Measurements from ENCODE around the gene HNRNPK.

Gene HNRNPK

GRCh38 chr9:83960991-83961390 is 19.0 kb downstream of the HNRNPK start:
- Histone ChIP-seq H2BK5ac (ENCODE audit: low read depth, low read length, poor library complexity, severe bottlenecking) (no peak overlapping the region), H3K9me3 (ENCODE audit: control insufficient read depth, low read length) (no peaks in the 10 kb centered on the region), H3K4me1 (ENCODE audit: control insufficient read depth, insufficient read depth, low read depth, low read length) (peaks cover 6% of the 10 kb centered on the region), H3K27me3 (ENCODE audit: control insufficient read depth in 1 of 2, insufficient read depth in 1 of 2, low read length in 2 of 2) (no peaks in the 10 kb centered on the region), H3K18ac (ENCODE audit: low read depth in 1 of 2, low read length in 2 of 2) (no peak overlapping the region), H3K4me2 (ENCODE audit: low read length, poor library complexity, severe bottlenecking) (no peak overlapping the region), H4K8ac (ENCODE audit: low read length) (no peak overlapping the region), H3K4ac (ENCODE audit: low read depth in 1 of 2, low read length in 2 of 2) (no peak overlapping the region), H3K27ac (ENCODE audit: low read length, poor library complexity, severe bottlenecking) (no peak overlapping the region), H2BK120ac (ENCODE audit: low read depth, low read length) (no peak overlapping the region), H3K23ac (ENCODE audit: low read length in 2 of 2) (no peak overlapping the region), H3K14ac (ENCODE audit: low read length in 2 of 2) (no peak overlapping the region), H3K9ac (ENCODE audit: low read length) (no peak overlapping the region), H2AK5ac (ENCODE audit: low read length, severe bottlenecking) (no peak overlapping the region), H3K36me3 (ENCODE audit: control insufficient read depth in 1 of 2, insufficient read depth in 2 of 2, low read depth in 1 of 2, low read length in 2 of 2) (peaks cover under 1 to 8% of the 10 kb centered on the region in 2 experiments), H2BK12ac (ENCODE audit: low read length in 2 of 2) (no peak overlapping the region), H4K91ac (ENCODE audit: low read length) (no peak overlapping the region), H3K4me3 (ENCODE audit: insufficient read depth in 1 of 2, low read depth in 1 of 2, low read length in 2 of 2) (no peak overlapping the region), H2AFZ (ENCODE audit: low read depth, low read length) (no peak overlapping the region), H3K79me1 (replicated peaks; ENCODE audit: low read length, poor library complexity, severe bottlenecking) (no peaks in the 10 kb centered on the region), H2BK15ac (ENCODE audit: low read depth, poor library complexity, severe bottlenecking) (no peak overlapping the region)
- DNase-seq, result no peak
- 95% methylated on average over 4 of the region's 5 CpGs for WGBS

DNA sequence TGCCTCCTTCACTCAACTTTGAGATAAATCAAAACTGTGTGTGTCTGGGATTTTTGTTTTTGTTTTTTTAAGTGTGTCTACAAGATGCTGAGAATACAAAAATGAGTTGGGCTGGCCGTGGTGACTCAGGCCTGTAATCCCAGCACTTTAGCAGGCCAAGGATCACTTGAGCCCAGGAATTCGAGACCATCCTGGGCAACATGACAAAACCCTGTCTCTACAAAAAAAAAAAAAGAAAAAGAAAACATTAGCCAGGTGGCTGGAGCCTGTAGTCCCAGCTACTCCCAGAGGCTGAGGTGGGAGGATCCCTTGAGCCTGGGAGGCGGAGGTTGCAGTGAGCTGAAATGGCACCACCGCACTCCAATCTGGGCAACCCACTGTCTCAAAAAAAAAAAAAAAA is 21.0 kb downstream of the HNRNPK start:
- Histone ChIP-seq H3K14ac (ENCODE audit: low read length in 2 of 2) (no peak overlapping the region), H2BK120ac (ENCODE audit: low read depth, low read length) (no peak overlapping the region), H3K79me1 (replicated peaks; ENCODE audit: low read length, poor library complexity, severe bottlenecking) (no peaks in the 10 kb centered on the region), H3K36me3 (ENCODE audit: control insufficient read depth in 1 of 2, insufficient read depth in 2 of 2, low read depth in 1 of 2, low read length in 2 of 2) (peaks cover 2 to 7% of the 10 kb centered on the region in 2 experiments), H4K91ac (ENCODE audit: low read length) (no peak overlapping the region), H3K9me3 (ENCODE audit: control insufficient read depth, low read length) (no peaks in the 10 kb centered on the region), H3K4ac (ENCODE audit: low read depth in 1 of 2, low read length in 2 of 2) (no peak overlapping the region), H3K9ac (ENCODE audit: low read length) (peak overlapping the region; percentile 23), H2BK5ac (ENCODE audit: low read depth, low read length, poor library complexity, severe bottlenecking) (no peak overlapping the region), H3K4me3 (ENCODE audit: insufficient read depth in 1 of 2, low read depth in 1 of 2, low read length in 2 of 2) (no peak overlapping the region), H2AK5ac (ENCODE audit: low read length, severe bottlenecking) (no peak overlapping the region), H3K27ac (ENCODE audit: low read length, poor library complexity, severe bottlenecking) (peak overlapping the region; percentile 71), H3K4me2 (ENCODE audit: low read length, poor library complexity, severe bottlenecking) (no peak overlapping the region), H3K18ac (ENCODE audit: low read depth in 1 of 2, low read length in 2 of 2) (no peak overlapping the region), H4K8ac (ENCODE audit: low read length) (no peak overlapping the region), H3K27me3 (ENCODE audit: control insufficient read depth in 1 of 2, insufficient read depth in 1 of 2, low read length in 2 of 2) (no peaks in the 10 kb centered on the region), H3K23ac (ENCODE audit: low read length in 2 of 2) (no peak overlapping the region), H2BK12ac (ENCODE audit: low read length in 2 of 2) (no peak overlapping the region), H3K4me1 (ENCODE audit: control insufficient read depth, insufficient read depth, low read depth, low read length) (peaks cover 6% of the 10 kb centered on the region), H2AFZ (ENCODE audit: low read depth, low read length) (no peak overlapping the region), H2BK15ac (ENCODE audit: low read depth, poor library complexity, severe bottlenecking) (no peak overlapping the region)
- peak; percentile 76 for DNase-seq
- WGBS, result 55% methylated on average over 4 of the region's 4 CpGs

DNA sequence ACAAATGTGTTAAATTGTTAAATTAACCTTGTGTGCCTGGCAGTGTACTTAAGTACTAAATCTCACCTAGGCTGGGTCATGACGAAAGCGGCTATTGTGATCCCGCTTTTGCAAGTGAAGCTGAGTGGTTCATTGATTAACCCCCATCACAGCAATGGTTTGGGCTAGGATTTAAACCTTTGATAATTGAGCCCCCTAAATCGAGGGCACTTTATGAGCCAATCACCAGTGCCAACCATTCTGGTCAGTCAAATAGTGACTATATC is 22.8 kb downstream of the HNRNPK start:
- Histone ChIP-seq H3K27ac (ENCODE audit: low read length, poor library complexity, severe bottlenecking) (no peak overlapping the region), H3K79me1 (replicated peaks; ENCODE audit: low read length, poor library complexity, severe bottlenecking) (no peaks in the 10 kb centered on the region), H3K27me3 (ENCODE audit: control insufficient read depth in 1 of 2, insufficient read depth in 1 of 2, low read length in 2 of 2) (no peaks in the 10 kb centered on the region), H4K91ac (ENCODE audit: low read length) (no peak overlapping the region), H3K4ac (ENCODE audit: low read depth in 1 of 2, low read length in 2 of 2) (no peak overlapping the region), H2AK5ac (ENCODE audit: low read length, severe bottlenecking) (peak overlapping the region; percentile 31), H3K4me1 (ENCODE audit: control insufficient read depth, insufficient read depth, low read depth, low read length) (peaks cover 6% of the 10 kb centered on the region), H2BK5ac (ENCODE audit: low read depth, low read length, poor library complexity, severe bottlenecking) (peak overlapping the region; percentile 15), H3K9ac (ENCODE audit: low read length) (peak overlapping the region; percentile 95), H3K14ac (ENCODE audit: low read length in 2 of 2) (no peak overlapping the region), H3K18ac (ENCODE audit: low read depth in 1 of 2, low read length in 2 of 2) (no peak overlapping the region), H2AFZ (ENCODE audit: low read depth, low read length) (no peak overlapping the region), H2BK15ac (ENCODE audit: low read depth, poor library complexity, severe bottlenecking) (no peak overlapping the region), H2BK12ac (ENCODE audit: low read length in 2 of 2) (no peak overlapping the region), H2BK120ac (ENCODE audit: low read depth, low read length) (no peak overlapping the region), H3K9me3 (ENCODE audit: control insufficient read depth, low read length) (no peaks in the 10 kb centered on the region), H3K4me3 (ENCODE audit: insufficient read depth in 1 of 2, low read depth in 1 of 2, low read length in 2 of 2) (peak overlapping the region in 1 of 2 experiments; percentile 91), H3K36me3 (ENCODE audit: control insufficient read depth in 1 of 2, insufficient read depth in 2 of 2, low read depth in 1 of 2, low read length in 2 of 2) (peaks cover 7 to 10% of the 10 kb centered on the region in 2 experiments), H3K4me2 (ENCODE audit: low read length, poor library complexity, severe bottlenecking) (peak overlapping the region; percentile 24), H4K8ac (ENCODE audit: low read length) (no peak overlapping the region), H3K23ac (ENCODE audit: low read length in 2 of 2) (no peak overlapping the region)
- 99% methylated on average over 3 of the region's 4 CpGs for WGBS
- DNase-seq, result no peak

DNA sequence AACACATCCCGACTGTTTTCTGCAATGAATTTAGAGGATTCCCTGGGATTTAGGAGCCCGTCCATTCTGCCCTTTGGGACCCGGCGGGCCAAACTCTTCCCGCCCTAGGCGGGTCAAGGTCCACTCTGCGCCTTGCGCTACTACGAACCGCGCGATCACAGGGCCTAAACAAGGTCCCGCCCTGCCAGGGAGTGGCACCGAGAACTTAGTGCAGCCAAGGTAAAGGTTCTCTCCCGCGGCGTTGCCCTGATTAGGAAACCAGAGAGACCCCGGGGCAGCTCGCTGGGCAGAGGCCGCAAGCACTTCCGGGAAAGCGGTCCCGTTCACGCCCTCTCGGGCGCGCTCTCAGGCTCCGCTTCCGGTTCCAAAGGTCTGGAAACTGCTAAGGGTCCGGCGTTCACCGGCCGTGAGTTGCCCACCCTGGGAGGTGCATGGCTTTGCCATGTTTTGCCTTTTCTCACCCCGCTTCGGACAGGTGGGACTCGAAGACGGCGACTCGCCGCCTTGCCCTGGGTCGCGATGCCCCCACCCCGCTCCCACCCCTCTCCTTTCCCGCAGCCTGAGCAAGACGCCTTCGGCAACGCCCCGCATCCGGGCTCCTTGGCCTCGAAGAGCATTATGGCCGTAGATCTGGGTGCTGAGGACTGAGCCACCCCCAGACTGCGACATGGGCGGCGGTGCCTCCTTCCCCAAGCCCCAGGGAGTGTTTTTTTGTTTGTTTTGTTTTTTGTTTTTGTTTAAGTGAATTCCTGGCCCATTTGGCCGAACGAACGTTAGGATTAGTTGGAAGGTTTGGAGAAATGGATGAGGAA is 23.4 kb downstream of the HNRNPK start:
- Histone ChIP-seq H4K91ac (ENCODE audit: low read length) (peak overlapping the region; percentile 31), H3K36me3 (ENCODE audit: control insufficient read depth in 1 of 2, insufficient read depth in 2 of 2, low read depth in 1 of 2, low read length in 2 of 2) (peaks cover 7 to 15% of the 10 kb centered on the region in 2 experiments), H3K18ac (ENCODE audit: low read depth in 1 of 2, low read length in 2 of 2) (peak overlapping the region; percentile 38 to 91), H2AK5ac (ENCODE audit: low read length, severe bottlenecking) (peak overlapping the region; percentile 31), H3K27ac (ENCODE audit: low read length, poor library complexity, severe bottlenecking) (no peak overlapping the region), H3K4me1 (ENCODE audit: control insufficient read depth, insufficient read depth, low read depth, low read length) (peaks cover 6% of the 10 kb centered on the region), H3K9me3 (ENCODE audit: control insufficient read depth, low read length) (no peaks in the 10 kb centered on the region), H3K14ac (ENCODE audit: low read length in 2 of 2) (peak overlapping the region in 1 of 2 experiments; percentile 55), H3K9ac (ENCODE audit: low read length) (peak overlapping the region; percentile 95), H3K27me3 (ENCODE audit: control insufficient read depth in 1 of 2, insufficient read depth in 1 of 2, low read length in 2 of 2) (no peaks in the 10 kb centered on the region), H3K79me1 (replicated peaks; ENCODE audit: low read length, poor library complexity, severe bottlenecking) (no peaks in the 10 kb centered on the region), H2BK12ac (ENCODE audit: low read length in 2 of 2) (peak overlapping the region in 1 of 2 experiments; percentile 19), H2AFZ (ENCODE audit: low read depth, low read length) (peak overlapping the region; percentile 43), H2BK15ac (ENCODE audit: low read depth, poor library complexity, severe bottlenecking) (peak overlapping the region; percentile 26), H3K4me2 (ENCODE audit: low read length, poor library complexity, severe bottlenecking) (peak overlapping the region; percentile 33), H3K4me3 (ENCODE audit: insufficient read depth in 1 of 2, low read depth in 1 of 2, low read length in 2 of 2) (peak overlapping the region; percentile 59 to 91), H3K4ac (ENCODE audit: low read depth in 1 of 2, low read length in 2 of 2) (peak overlapping the region in 1 of 2 experiments; percentile 68), H3K23ac (ENCODE audit: low read length in 2 of 2) (no peak overlapping the region), H2BK5ac (ENCODE audit: low read depth, low read length, poor library complexity, severe bottlenecking) (peak overlapping the region; percentile 15), H4K8ac (ENCODE audit: low read length) (peak overlapping the region; percentile 92), H2BK120ac (ENCODE audit: low read depth, low read length) (no peak overlapping the region)
- WGBS, result 57% methylated on average over 54 of the region's 57 CpGs
- DNase-seq, result peak; percentile 33
